GM19395 (cell line): Measurements from ENCODE around the gene PDE3A.

ENCODE experiments used
- ATAC-seq: cut with Tn5 transposase; IDR thresholded peaks from one replicate; pipeline ENCODE4 v1.9.1; 2021; ENCODE audit warnings: mild to moderate bottlenecking, moderate library complexity; ENCODE audit not compliant: unreplicated experiment

The PDE3A gene

DNA sequence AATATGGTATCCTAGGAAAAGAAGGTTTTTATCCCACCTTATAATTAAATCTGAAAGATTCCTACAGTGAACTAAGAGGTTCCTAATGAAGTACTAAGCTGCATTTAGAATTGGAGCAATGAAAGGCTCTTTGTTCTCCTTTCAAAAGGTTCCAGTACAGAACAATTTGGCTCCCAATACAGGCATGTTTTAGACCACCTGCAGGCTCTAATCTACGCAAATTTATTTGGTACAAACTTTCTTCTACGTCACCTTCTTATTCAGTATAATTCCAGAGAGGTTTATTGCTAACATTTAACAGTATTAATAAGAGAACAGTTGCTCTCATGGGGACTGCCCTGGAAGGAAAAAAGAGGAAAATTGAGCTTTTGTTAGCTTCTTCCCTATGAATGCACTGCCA lies 289.2 kb downstream of the PDE3A start:
- ATAC-seq, result no peak

- no peak for ATAC-seq
These were observed 313.0 kb downstream of the PDE3A start for GRCh38 chr12:20681334-20681733.

DNA sequence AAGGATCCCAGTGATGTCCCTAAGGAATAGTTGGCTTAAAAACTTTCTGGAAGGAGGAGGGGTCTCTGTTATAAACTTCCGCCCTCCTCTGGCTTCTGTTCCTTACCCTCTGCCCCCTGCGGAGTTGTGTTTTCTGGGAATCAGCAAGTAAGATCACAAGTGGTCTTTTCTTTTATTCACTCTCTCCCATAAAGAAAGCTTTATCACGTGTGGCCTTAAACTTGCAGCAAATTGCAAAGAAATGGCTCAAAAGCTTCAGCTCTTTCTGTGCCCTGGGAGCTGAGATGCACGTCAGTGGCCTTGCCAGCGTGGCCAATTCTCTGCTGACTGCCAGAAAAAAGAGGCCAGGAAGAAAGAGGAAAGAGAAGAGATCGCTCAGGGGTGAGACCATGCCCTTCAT lies 326.9 kb downstream of the PDE3A start, which contains the start of gene SLCO1C1:
SLCO1C1 (plus strand) TSS at position 101 of the 400 bp plus-strand sequence. CDS start 4,245 bp downstream, outside the sequence.
- ATAC-seq, result no peak

DNA sequence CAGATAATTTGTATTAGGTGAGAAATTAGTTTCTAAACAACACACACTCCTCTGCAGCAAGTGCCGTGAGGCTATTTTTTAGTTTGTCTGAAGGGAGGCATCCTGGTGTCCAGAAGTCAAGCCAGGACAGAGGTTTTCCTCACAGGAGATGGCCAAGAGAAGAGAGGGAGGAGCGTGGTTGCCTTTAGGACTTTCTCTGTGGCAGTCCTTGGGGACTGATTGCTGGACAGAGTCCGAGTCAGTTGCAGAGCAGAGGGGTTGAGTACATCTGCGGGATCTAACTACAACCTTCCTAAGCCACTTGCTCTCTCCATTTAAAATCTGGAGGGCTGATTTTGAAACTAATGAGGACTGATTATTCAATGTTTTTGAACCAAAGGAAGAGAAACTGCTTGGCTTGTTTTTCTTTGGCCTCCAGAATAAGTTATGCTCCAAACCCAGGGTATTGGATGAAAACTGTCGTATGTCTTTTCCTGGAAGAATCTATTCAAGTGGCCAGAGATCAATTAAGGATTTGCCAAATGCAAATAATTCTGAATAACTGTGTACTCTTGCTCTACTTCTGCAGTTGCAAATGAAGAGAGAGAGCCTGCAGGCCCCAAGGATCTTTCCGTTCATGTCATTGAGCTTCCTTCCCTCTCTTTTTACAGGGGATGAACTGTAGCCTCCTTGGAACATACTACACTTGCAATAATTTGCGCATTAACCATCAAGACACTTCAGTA lies 328.0 kb downstream of the PDE3A start:
- no peak for ATAC-seq

DNA sequence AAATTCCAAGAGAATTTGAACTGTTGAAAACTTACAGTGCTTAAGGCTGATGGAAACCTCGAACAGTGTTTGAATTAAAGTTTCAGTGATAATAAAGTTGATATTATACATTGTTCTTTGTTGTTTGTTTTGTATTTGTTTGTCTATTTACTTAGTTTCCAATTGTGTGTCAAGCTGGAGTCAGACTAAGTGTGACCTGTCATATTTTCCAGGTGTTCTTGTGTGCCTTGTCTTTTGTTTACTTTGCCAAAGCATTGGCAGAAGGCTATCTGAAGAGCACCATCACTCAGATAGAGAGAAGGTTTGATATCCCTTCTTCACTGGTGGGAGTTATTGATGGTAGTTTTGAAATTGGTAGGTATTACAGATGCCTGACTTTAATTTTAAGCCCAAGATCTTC lies 332.8 kb downstream of the PDE3A start:
- no peak for ATAC-seq

DNA sequence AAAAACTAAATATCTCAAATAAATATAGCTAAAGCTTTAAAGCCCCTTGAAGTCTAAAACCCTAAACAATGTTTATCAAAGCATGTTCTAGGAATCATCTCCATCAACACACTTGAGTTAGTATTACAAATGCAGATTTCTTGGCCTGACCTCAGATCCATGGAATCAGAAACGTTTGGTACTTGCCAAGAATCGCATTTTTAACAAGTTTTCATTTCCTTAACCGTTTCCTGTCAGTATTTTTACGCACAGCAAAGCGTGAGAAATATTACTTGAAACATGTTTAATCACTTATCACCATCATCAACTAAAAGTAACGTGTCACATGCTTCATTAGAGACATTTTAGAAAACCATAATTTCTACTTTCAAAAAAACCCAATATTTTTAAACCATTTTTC lies 336.5 kb downstream of the PDE3A start:
- ATAC-seq, result no peak

- ATAC-seq, result no peak
These were observed 343.5 kb downstream of the PDE3A start for GRCh38 chr12:20711846-20712245.

- ATAC-seq, result no peak
These were observed 347.7 kb downstream of the PDE3A start for GRCh38 chr12:20716037-20716436.

DNA sequence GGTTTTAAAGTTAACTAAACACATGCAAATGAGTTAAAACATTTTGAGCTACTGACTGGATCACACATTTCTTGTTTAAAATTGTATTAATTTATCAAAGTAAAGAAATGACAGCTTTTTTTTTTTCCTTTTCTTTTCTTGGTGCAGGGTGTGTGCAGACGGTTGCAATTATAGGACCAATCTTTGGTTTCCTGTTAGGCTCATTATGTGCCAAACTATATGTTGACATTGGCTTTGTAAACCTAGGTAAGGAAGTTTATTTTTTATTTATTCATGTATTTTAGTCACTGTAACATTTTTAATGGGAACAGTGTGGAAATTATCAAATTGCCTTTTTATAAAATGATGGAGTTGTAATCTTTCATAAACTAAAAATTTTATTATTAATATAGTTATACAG lies 348.6 kb downstream of the PDE3A start:
- no peak for ATAC-seq

GRCh38 chr12:20718294-20718693 lies 350.0 kb downstream of the PDE3A start:
- no peak for ATAC-seq

DNA sequence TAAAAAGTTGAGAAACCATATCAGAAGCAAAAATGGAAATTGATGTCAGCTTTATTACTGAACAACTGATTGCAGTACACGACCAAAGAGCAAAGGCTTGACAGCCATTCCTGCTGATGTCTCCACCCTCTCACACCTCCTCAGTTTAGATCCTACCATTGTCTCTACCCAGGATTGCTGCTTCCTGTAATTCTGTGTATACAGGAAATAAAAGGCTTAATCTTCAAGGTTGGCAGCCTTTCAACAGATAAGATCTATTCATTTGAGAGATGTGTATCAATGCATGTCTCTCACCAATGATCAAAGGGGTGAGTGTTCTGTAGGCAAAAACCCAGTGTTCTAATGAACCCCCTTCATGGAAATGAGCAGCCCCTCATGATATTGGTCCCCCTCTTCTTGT lies 353.8 kb downstream of the PDE3A start:
- no peak for ATAC-seq

GRCh38 chr12:20731274-20731673 lies 362.9 kb downstream of the PDE3A start:
- no peak for ATAC-seq
